MG63 (cell line): Measurements from ENCODE around the gene RILPL2. TPM values are rescaled to one million over a fixed set of nuclear protein-coding genes. Genes with fewer than 3 reads are reported as not detected.
"Not testable (repeated sequence)": the region's sequence is repeated elsewhere in the genome, so short reads cannot be mapped to it uniquely, and the experiment has no call there.

Experiments used
- DNase-seq: peaks from one replicate; pipeline ENCODE4 v3.0.0-alpha.2; 2020
- H3K27me3 ChIP-seq: fragments of 250-450 bp; sonication (Bioruptor Pico); 2 replicates; pipeline ENCODE4 v1.5.1; 2020; ENCODE audit warnings: mild to moderate bottlenecking, moderate library complexity
- H3K36me3 ChIP-seq: fragments of 250-450 bp; sonication (Bioruptor Pico); 2 replicates; pipeline ENCODE4 v1.5.1; 2020; ENCODE audit warnings: mild to moderate bottlenecking, moderate library complexity
- H3K4me3 ChIP-seq: fragments of 250-450 bp; sonication (Bioruptor Pico); 2 replicates; pipeline ENCODE4 v1.5.1; 2020; ENCODE audit warnings: mild to moderate bottlenecking, moderate library complexity
- H3K9me3 ChIP-seq: fragments of 250-450 bp; sonication (Bioruptor Pico); 2 replicates; pipeline ENCODE4 v1.5.1; 2020; ENCODE audit warnings: mild to moderate bottlenecking, moderate library complexity
- total RNA-seq: library from RNA; depleted of rRNA; stranded (reverse); fragments of >200 nt; shearing (Covaris generic); gene quantifications from 2 replicates; pipeline ENCODE4 v1.2.3, GENCODE V29; 2014; ENCODE audit warnings: low replicate concordance

The RILPL2 gene
- total RNA-seq, 1 experiment from 2014 or later, result 3.5 TPM

DNA sequence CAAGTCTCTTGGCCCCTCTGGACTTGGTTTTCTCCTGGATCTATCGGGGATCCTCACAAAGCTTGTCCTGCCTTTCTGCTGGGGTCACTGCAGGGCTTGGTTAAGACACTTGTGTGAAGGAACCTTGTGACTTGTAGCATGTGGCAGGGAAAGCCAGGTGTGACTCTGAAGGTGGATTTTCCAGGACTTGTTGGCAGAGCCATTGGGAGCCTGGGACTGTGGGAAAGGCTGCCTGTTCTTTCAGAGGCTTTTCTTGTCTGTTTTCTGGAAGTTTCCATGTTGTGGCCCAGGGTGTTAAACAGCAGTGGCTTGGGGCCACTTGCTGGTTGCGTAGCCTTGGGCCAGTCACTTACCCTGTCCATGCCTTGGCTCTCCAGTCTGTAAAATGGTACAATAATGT, 39.9 kb downstream of the RILPL2 start:
- Histone ChIP-seq H3K36me3 (peaks cover 79% of the 10 kb centered on the region), H3K27me3 (no peaks in the 10 kb centered on the region), H3K9me3 (no peaks in the 10 kb centered on the region), H3K4me3 (no peak overlapping the region)
- no peak for DNase-seq

DNA sequence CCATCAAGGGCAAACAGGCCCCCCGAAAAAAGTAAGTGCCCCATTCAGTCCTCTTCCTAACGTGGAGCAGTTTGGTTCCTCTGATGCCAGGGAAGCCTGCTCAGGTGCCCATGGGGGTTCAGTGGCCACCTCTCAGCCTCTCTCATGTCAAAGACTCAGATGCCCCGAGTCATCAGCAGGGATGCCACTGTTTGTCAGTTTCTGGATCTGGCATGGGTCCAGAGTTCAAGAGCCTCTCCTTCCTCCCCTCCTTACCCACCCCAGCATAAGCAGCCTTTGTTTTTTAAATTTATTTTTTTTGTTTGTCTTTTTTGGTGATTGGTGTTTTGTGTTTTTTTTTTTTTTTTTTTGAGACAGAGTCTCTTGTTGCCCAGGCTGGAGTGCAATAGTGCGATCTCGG, 41.2 kb downstream of the RILPL2 start:
- Histone ChIP-seq H3K9me3 (no peaks in the 10 kb centered on the region), H3K27me3 (no peaks in the 10 kb centered on the region), H3K4me3 (no peak overlapping the region), H3K36me3 (peaks cover 85% of the 10 kb centered on the region)
- no peak for DNase-seq

DNA sequence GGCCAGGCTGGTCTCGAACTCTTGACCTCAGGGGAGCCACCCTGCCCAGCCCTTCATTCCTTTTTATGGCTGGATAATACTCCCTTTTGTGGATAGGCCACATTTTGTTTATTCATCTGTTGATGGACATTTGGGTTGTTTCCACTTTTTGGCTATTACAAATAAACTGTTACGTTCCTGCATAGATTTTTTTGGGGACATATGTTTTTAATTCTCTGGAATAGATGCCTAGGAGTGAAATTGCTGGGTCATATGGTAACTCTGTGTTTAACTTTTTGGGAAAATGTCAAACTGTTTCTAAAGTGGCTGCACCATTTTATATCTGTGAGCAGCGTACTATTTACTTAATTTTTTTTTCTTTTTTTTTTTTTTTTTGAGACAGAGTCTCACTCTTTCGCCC, 42.7 kb downstream of the RILPL2 start:
- DNase-seq, result no peak
- Histone ChIP-seq H3K4me3 (no peak overlapping the region), H3K27me3 (no peaks in the 10 kb centered on the region), H3K36me3 (peaks cover 79% of the 10 kb centered on the region), H3K9me3 (no peaks in the 10 kb centered on the region)

DNA sequence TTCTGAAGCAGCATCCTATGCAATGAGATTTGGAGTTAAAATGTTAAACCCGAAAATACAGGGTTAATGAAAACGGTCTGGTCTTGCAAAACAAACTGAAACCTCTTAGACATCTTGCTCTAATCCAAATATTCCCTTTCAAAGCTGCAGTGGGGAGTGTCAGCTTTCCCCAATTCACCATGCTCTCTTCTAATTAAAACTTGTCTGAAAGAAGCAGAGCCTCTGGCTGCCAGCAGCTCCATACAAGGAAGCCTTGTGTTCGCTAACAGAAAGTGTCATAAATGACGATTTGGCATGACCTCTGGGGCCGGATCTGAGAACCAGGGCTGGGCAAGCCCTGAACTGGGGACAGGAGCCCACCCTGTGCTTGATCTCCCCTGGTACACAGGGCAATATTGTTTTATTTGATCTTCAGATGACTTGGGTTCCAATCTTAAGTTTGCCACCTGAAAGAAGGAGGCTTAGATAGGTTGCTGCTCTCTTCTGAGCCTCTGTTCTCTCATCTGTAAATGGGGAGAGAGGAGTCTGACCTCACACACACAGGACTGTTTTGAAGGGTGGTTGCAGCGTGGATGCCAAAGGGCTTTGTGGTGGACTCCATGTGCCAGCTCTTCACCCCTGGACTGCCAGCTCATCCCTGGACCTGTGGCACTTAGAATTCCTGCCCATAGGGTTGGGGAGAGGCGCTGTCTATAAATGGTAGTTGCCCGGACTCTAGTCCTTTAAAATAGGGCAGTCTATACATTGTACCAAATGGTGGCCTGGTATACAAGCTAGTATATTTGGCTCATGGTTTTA, 44.7 kb downstream of the RILPL2 start:
- Histone ChIP-seq H3K4me3 (no peak overlapping the region), H3K9me3 (no peaks in the 10 kb centered on the region), H3K27me3 (no peaks in the 10 kb centered on the region), H3K36me3 (peaks cover 70% of the 10 kb centered on the region)
- DNase-seq, result peak; percentile 63

DNA sequence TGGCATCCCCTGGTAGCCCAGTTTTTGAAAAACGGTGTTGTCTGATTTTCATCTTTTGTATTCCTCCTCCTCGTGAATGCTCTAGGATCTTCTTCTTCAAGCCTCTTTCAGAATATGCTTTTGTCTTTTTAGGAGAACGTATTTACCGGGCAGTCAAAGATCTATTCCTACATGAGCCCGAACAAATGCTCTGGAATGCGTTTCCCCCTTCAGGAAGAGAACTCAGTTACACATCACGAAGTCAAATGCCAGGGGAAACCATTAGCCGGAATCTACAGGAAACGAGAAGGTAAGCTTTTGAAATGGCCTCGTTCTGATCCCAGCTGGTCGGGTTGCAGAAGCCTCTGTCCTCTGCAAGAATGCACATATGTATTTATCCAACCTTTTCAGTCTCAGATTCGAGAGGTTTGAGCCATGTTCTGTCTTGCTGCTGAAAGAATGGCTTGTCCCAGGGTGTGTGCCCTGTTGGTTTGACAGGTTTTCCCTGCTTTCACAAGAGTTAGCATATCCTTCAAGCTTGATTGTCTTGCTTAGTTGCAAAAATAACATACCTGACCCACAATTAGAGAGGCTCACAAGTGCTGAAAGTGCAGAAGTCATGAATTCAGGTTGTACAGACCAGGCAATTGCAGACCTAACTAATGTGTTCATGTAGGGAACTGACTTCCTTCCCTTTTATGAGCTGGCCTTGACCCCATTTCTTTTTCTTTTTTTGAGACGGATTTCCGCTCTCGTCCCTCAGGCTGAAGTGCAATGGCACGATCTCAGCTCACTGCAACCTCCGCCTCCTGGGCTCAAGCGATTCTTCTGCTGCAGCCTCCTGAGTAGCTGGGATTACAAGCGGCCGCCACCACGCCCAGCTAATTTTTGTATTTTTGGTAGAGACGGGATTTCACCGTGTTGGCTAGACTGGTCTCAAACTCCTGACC, 45.7 kb downstream of the RILPL2 start:
- H3K9me3 ChIP-seq, result no peaks in the 10 kb centered on the region
- peaks cover 61% of the 10 kb centered on the region for H3K36me3 ChIP-seq
- no peaks in the 10 kb centered on the region for H3K27me3 ChIP-seq
- DNase-seq, result no peak
- H3K4me3 ChIP-seq, result peak overlapping the region; percentile 68

DNA sequence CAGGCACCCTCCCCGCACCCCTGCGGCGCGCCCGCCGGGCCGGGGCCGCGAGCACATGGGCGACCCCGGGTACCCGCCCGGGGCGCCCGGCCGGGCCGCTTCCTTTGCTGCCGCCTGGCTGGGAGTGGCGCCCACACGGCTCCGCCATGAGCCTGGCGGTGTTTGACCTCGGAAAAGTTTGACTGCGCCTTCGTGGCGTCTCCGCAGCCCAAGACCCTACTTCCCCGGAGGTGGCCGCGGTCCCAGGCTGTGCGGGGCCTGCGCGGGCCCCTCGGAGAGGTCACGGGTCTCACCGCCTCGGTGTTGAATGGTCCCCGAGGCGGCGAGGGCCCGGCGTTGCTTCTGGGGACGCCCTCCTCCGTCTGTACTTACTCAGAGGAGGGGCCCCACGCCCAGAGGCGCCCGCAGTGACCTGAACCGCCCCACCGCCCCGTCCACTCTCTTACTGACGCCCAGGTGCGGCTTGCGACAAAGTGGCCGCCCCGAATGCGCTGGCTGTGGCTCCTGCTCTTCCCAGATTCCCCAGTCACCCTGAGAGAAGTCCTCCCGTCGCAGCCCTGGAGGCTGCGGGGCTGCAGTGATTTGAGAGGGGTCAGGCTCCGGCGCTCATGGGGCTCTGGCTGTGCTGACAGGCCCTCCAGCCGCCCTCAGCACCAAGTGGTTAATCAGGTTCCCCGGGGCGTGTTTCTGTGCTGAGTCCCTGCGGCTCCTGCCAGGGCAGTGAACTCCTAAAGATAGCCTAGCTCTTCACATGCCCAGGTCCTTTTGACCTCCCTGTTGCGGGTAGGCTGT, 46.7 kb downstream of the RILPL2 start:
- Histone ChIP-seq H3K27me3 (no peaks in the 10 kb centered on the region), H3K4me3 (peak overlapping the region; percentile 68), H3K9me3 (no peaks in the 10 kb centered on the region), H3K36me3 (peaks cover 50% of the 10 kb centered on the region)
- peak; percentile 58 for DNase-seq

DNA sequence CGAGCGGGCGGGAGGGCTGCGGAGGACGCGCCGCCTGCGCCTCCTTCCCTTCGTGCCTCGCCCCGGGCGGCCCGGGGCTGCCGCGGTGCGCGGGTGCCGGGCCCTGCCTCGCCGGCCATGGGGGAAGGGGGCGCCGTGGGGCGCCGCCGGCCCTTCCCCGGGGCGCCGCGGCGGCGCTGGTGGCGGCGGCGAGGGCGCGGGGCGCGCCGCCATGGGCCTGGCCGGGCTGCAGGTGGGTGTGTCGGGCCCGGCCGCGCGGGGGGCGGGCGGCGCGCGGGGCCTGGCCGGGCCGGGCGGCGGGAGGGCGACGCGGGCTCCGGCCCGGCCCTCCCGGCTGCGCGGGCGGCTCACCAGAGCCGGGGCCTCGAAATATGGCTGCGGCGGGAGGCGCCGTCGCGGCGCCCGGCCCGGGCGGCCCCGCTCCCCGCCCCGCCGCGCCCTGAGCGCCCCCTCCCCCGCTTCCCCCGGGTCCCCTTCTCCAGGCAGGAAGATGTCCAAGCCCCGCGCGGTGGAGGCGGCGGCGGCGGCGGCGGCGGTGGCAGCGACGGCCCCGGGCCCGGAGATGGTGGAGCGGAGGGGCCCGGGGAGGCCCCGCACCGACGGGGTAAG, 47.4 kb downstream of the RILPL2 start:
- peak overlapping the region; percentile 68; the same call in 1 of the 2 replicates for H3K4me3 ChIP-seq
- no peaks in the 10 kb centered on the region for H3K9me3 ChIP-seq
- no peak for DNase-seq
- no peaks in the 10 kb centered on the region for H3K27me3 ChIP-seq
- peaks cover 44% of the 10 kb centered on the region for H3K36me3 ChIP-seq

DNA sequence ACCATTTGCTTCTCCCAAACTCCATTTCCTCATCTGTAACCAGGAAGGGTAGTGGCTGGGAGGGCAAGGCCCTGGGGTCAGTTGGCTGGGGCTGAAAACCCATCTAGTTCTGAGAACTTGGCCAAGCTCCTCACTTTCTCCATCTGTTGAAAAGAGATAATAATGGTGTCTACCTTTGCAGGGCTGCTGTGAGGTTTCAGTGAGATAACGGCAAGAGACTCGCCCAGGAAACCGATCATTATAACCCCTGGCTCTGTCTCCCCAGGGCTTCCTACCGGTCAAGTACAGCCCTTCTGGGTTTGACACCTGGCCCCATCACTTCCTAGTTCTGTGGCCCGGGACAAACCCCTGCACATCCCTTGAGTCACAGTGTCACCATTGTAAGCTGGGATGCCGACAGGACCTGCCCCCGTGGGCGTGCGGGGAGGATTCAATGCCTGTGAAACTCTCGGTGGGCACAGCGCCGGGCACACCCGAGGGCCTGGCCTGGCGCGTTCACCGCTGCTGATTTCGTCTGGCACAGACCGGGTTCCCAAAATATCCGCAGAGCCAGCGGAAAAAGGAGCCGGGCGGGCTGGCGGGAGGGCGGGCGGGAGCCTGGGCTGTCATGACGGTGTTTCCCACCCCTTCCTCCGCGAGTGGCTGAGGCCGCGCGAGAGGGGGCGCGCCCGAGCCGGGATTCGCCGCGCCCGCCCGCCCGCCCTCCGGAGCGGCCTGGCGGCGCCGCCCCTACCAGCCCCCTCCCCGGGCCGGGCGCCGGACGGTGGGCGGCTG, 48.1 kb downstream of the RILPL2 start:
- Histone ChIP-seq H3K36me3 (peaks cover 38% of the 10 kb centered on the region), H3K9me3 (no peaks in the 10 kb centered on the region), H3K27me3 (no peaks in the 10 kb centered on the region), H3K4me3 (peak overlapping the region; percentile 59)
- DNase-seq, result peak; percentile 84

DNA sequence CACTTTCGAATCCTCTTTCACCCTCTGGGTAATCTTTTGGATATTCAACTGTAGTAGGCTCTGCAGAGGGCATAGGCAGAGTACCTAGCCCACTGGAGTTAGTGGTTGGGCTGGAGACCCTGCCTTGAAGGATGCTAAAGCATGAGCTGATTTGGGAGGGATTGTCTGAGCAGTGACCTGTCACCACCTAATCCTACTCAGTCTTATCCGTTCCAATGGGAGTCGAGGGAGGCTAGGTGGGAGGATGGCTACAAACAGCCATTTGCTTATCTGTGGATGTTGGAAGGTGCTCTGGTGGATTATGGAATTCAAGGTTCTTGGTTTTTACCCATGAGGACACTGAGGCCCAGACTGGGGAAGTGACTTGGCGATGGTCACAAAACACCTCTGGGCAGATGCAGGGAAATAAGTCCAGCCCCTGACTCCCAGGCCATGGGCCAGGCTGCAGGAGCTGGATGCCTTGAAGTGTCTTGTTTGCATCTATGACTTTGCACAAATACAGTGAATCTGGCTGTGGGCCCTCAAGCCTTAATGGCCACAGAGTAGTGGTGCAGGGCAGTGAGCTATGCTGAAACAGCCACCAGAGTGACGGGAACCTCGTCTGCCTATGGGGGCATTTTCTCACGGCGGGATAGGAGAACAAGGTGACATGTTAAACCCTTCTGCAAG, 48.8 kb downstream of the RILPL2 start:
- H3K9me3 ChIP-seq, result no peaks in the 10 kb centered on the region
- no peak for DNase-seq
- no peaks in the 10 kb centered on the region for H3K27me3 ChIP-seq
- H3K36me3 ChIP-seq, result peaks cover 31% of the 10 kb centered on the region
- H3K4me3 ChIP-seq, result peak overlapping the region; percentile 59

DNA sequence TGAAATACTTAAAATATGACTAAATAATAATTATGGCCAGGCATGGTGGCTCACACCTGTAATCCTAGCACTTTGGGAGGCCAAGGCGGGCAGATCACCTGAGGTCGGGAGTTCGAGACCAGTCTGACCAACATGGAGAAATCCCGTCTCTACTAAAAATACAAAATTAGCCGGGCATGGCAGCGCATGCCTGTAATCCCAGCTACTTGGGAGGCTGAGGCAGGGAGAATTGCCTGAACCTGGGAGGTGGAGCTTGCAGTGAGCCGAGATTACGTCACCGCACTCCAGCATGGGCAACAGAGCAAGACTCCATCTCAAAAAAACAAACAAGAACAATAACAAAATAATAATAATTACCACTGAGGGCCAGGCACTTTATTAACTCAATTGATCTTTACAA, 50.9 kb downstream of the RILPL2 start:
- DNase-seq, H3K9me3 ChIP-seq, H3K27me3 ChIP-seq: not testable (repeated sequence)
- Histone ChIP-seq H3K36me3 (peaks cover 10% of the 10 kb centered on the region), H3K4me3 (peak overlapping the region; percentile 76)

DNA sequence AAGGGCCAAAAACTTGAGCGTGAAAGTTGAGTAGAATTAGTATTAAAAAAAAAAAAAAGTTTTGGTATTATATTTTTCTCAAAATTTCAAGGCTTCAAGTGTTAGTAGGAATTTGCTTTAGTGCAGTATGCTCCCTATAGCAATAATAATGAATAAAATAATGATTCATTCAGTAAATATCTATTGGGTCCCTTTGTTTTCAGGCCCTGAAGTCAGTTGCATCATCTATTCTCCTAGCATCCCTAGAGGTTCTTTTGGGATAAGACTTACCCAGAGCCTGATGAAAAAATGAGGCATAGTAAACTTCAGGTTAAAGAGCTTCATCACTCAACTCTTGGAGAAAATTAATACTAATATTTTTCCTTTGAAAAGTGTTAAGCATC, 51.5 kb downstream of the RILPL2 start:
- H3K9me3 ChIP-seq, result no peaks in the 10 kb centered on the region
- H3K27me3 ChIP-seq, result no peaks in the 10 kb centered on the region
- peak overlapping the region; percentile 76 for H3K4me3 ChIP-seq
- peaks cover 5% of the 10 kb centered on the region for H3K36me3 ChIP-seq
- DNase-seq, result no peak

DNA sequence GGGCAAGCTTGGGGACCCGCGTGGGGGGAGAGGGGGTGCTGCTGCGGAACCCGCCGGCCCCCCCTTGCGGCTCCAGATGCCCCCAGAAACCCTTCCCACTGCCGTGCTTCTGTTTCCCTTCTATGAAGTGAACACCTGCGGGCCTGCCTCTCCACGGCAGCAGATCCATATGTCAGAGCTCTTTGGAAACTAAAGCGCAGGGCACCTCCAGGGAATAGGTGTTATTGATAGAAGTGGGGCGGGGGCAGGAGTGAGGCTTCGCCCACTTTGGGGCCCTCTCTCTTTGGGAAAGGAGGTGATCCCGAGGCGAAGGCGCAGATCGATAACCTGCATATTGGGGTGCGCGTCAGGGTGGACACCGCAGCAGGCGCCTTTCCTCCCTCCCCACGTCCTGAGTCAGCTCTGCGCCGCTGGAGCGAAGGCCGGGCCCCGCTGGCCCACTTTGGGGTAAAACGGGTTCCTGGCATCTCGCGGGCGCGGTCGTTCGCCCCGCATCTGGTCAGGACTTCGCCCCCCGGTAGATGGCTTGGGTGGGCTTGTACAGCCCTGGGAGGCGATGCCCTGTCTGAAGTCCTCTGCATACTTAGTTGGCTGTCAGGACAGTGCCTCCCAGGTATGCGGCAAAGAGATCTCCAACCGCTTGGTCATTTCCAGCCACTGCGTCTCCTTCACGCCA, 52.0 kb downstream of the RILPL2 start:
- H3K36me3 ChIP-seq, result no peaks in the 10 kb centered on the region; the same call in 1 of the 2 replicates
- DNase-seq, result peak; percentile 45
- peak overlapping the region; percentile 76 for H3K4me3 ChIP-seq
- H3K9me3 ChIP-seq, result no peaks in the 10 kb centered on the region
- H3K27me3 ChIP-seq, result no peaks in the 10 kb centered on the region

DNA sequence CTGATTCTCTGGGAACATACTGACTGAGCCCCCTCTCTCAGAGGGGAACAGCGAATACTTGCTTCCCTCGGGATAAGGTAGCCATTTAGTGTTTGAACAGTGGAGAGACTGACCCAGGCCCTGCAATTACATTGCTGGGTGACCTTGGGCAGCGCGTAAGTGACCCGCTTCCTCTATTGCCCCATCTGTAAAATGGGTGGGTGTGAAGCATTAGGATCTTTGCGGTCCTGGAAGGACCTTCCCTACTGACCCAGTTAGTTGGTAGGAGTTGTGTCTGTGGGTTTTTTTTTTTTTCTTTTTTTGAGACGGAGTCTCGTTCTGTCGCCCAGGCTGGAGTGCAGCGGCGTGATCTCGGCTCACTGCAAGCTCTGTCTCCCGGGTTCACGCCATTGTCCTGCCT, 53.8 kb downstream of the RILPL2 start:
- Histone ChIP-seq H3K9me3 (no peaks in the 10 kb centered on the region), H3K36me3 (no peaks in the 10 kb centered on the region), H3K4me3 (peak overlapping the region; percentile 76; the same call in 1 of the 2 replicates), H3K27me3 (no peaks in the 10 kb centered on the region)
- DNase-seq, result no peak

DNA sequence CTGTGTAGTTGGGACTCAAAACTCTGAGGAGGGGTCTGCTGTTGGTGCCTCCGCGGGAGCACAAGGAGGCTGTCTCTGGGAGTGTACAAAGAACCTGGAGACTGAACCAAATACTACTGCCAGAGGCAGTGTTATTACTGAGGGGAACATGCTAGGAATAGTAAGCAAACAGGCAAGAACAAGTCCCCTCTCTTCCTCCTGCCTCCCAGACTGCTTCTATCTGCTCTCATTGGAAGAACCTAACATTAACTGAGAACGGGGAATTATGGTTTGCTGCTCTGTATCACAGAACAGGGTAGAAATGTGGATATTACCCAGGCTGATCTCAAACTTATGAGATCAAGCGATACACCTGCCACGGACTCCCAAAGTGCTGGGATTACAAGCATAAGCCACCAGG, 57.1 kb downstream of the RILPL2 start:
- no peak for DNase-seq
- no peaks in the 10 kb centered on the region for H3K36me3 ChIP-seq
- no peak overlapping the region for H3K4me3 ChIP-seq
- H3K9me3 ChIP-seq, result no peaks in the 10 kb centered on the region
- no peaks in the 10 kb centered on the region for H3K27me3 ChIP-seq

DNA sequence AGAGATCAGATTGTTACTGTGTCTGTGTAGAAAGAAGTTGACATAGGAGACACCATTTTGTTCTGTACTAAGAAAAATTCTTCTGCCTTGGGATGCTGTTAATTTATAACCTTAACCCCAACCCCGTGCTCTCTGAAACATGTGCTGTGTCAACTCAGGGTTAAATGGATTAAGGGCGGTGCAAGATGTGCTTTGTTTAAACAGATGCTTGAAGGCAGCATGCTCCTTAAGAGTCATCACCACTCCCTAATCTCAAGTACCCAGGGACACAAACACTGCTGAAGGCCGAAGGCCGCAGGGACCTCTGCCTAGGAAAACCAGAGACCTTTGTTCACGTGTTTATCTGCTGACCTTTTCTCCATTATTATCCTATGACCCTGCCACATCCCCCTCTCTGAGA, 64.1 kb downstream of the RILPL2 start:
- not testable (repeated sequence) for H3K36me3 ChIP-seq, H3K27me3 ChIP-seq, H3K9me3 ChIP-seq, H3K4me3 ChIP-seq, DNase-seq
